Activated CD8-positive, alpha-beta T cell treated with anti-CD3 and anti-CD28 coated beads for 36 hours (primary cell): ENCODE results near the gene MORC4. TPM values are rescaled to one million over a fixed set of nuclear protein-coding genes. Genes with fewer than 3 reads are reported as not detected.

ENCODE experiments used
- ATAC-seq: fragments of 200-7000 bp; cut with Tn5 transposase; one replicate; pipeline ENCODE4 v1.10.0; 2021; ENCODE audit warnings: mild to moderate bottlenecking, moderate library complexity
- CTCF ChIA-PET: fragments of 350-600 bp; sonication (Branson Sonifier 250); formaldehyde crosslinking; loops from one replicate; lab custom pipeline; 2021; ENCODE audit warnings: antibody characterized with exemption; lab: Charles Lee
- POLR2A ChIA-PET: fragments of 350-600 bp; sonication (Branson Sonifier 250); formaldehyde crosslinking; loops from one replicate; lab custom pipeline; 2021; ENCODE audit warnings: antibody characterized with exemption; lab: Charles Lee
- DNase-seq: peaks from one replicate; pipeline ENCODE4 v3.0.0-alpha.2; 2020
- H3K27ac Mint-ChIP-seq: one replicate; pipeline ENCODE4 v1.8.0; 2021; ENCODE audit warnings: mild to moderate bottlenecking, mixed read lengths
- H3K27me3 Mint-ChIP-seq: one replicate; pipeline ENCODE4 v1.8.0; 2021; ENCODE audit warnings: mixed read lengths
- H3K36me3 Mint-ChIP-seq: one replicate; pipeline ENCODE4 v1.8.0; 2021; ENCODE audit warnings: low read depth, mixed read lengths
- H3K4me1 Mint-ChIP-seq: one replicate; pipeline ENCODE4 v1.8.0; 2021; ENCODE audit warnings: low read depth, mixed read lengths
- H3K4me3 Mint-ChIP-seq: one replicate; pipeline ENCODE4 v1.8.0; 2021; ENCODE audit warnings: mild to moderate bottlenecking, moderate library complexity, mixed read lengths
- H3K9me3 Mint-ChIP-seq: one replicate; pipeline ENCODE4 v1.8.0; 2021; ENCODE audit warnings: mixed read lengths
- intact Hi-C: fragments of 100-400 bp; cut with micrococcal nuclease; formaldehyde crosslinking; loops from one replicate; pipeline ENCODE4 v1.10.0; 2022
- total RNA-seq, 2 experiments: library from RNA; stranded (reverse); gene quantifications; one replicate each; pipeline ENCODE4 v1.2.3, GENCODE V29; 2021
- TF ChIP-seq, protein P1 (sequence below): fragments of 200-600 bp; IDR thresholded peaks from one replicate; pipeline ENCODE4 v1.8.0; 2022; ENCODE audit warnings: antibody characterized with exemption, mild to moderate bottlenecking

Gene MORC4
- total RNA-seq, 2 experiments from 2014 or later, result 7.8 to 8.2 TPM

- intact Hi-C loops, result loop anchor here (5.0 to 10.0 kb wide), 2 partner anchors 55 to 528 kb away; no protein-coding TSS in a partner anchor
- TF ChIP-seq, protein P1, sequence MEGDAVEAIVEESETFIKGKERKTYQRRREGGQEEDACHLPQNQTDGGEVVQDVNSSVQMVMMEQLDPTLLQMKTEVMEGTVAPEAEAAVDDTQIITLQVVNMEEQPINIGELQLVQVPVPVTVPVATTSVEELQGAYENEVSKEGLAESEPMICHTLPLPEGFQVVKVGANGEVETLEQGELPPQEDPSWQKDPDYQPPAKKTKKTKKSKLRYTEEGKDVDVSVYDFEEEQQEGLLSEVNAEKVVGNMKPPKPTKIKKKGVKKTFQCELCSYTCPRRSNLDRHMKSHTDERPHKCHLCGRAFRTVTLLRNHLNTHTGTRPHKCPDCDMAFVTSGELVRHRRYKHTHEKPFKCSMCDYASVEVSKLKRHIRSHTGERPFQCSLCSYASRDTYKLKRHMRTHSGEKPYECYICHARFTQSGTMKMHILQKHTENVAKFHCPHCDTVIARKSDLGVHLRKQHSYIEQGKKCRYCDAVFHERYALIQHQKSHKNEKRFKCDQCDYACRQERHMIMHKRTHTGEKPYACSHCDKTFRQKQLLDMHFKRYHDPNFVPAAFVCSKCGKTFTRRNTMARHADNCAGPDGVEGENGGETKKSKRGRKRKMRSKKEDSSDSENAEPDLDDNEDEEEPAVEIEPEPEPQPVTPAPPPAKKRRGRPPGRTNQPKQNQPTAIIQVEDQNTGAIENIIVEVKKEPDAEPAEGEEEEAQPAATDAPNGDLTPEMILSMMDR, result no peak
- CTCF ChIA-PET, result interaction anchor here (0.9 to 1.9 kb wide), 2 partner anchors 25 to 122 kb away, joined by 3 to 7 read pairs; no protein-coding TSS in a partner anchor
- no peak for ATAC-seq
- DNase-seq, result no peak
- H3K4me3 Mint-ChIP-seq, result no peak overlapping the region
- no peak overlapping the region for H3K27ac Mint-ChIP-seq
- H3K4me1 Mint-ChIP-seq, result no peaks in the 10 kb centered on the region
- H3K27me3 Mint-ChIP-seq, result no peaks in the 10 kb centered on the region
- POLR2A ChIA-PET, result interaction anchor here (0.7 kb wide), 1 partner anchor 431 kb away, joined by 3 read pairs; no protein-coding TSS in a partner anchor
- no peaks in the 10 kb centered on the region for H3K36me3 Mint-ChIP-seq
- H3K9me3 Mint-ChIP-seq, result no peaks in the 10 kb centered on the region
Observed at GRCh38 chrX:106897259-106897658, 102.8 kb downstream of the MORC4 start.

DNA sequence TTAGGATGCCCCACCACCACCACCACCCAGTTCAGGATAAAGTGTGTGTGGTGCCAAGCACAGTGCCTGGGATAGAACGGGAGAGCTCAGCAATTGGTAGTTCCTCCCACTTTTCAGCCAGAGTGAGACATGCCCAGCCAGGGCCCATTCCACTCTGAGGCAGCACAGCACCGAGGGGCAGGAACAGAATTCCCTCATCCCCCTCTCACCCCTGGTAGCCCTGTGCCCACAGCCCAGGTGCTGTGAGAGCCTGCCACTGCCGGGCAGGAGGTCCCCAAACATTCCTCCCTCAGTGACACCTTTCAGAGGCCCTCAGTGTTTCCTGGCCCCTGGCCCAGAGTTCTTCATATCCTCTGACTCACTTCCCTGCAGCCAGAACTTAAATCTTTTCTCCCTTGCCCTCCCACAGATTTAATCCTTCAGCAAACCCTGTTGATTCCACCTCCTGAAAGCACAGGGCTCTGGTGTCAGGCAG is 105.0 kb downstream of the MORC4 start:
- TF ChIP-seq, protein P1, result no peak
- no peak for DNase-seq
- POLR2A ChIA-PET, result no interaction called here
- H3K4me1 Mint-ChIP-seq, result no peaks in the 10 kb centered on the region
- peaks cover 3% of the 10 kb centered on the region for H3K27me3 Mint-ChIP-seq
- CTCF ChIA-PET, result interaction anchor here (1.0 to 2.2 kb wide), 8 partner anchors 10 to 533 kb away, joined by 4 to 22 read pairs (median 4); partner anchors contain the start of gene RIPPLY1
- no peaks in the 10 kb centered on the region for H3K9me3 Mint-ChIP-seq
- intact Hi-C loops, result loop anchor here (5.0 to 10.0 kb wide), 2 partner anchors 57 to 530 kb away; no protein-coding TSS in a partner anchor
- H3K36me3 Mint-ChIP-seq, result no peaks in the 10 kb centered on the region
- ATAC-seq, result no peak
- H3K27ac Mint-ChIP-seq, result no peak overlapping the region
- no peak overlapping the region for H3K4me3 Mint-ChIP-seq

DNA sequence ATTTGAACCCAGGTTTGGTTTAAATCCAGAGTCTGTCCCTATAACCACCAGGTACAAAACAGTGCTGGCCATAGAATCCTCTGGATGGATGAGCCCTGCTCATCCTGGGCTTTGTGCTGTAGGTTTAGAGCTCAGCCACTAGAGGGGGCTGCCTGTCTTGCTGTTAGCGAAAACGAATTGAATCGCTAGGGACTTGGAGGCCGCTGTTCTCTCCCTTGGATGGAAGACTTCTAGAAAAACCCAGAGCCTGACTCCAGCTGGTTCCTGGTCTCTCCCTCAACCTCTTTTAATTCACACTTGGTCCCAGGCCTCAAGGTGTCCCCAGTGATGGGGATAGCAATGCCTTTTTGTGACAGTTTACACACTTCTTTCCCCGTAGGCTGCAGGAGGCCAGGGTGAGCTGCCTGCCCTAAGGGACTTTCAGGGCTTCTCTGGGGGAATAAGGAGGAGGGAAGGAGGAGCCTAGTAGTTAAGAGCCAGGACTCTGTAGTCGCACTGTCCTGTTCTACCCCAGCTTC is 105.6 kb downstream of the MORC4 start:
- Mint-ChIP-seq H3K27ac (no peak overlapping the region), H3K4me1 (no peaks in the 10 kb centered on the region), H3K9me3 (no peaks in the 10 kb centered on the region), H3K36me3 (no peaks in the 10 kb centered on the region), H3K27me3 (peaks cover 3% of the 10 kb centered on the region), H3K4me3 (no peak overlapping the region)
- ChIA-PET POLR2A (no interaction called here), CTCF (interaction anchor here (0.8 to 2.2 kb wide), 10 partner anchors 10 to 534 kb away, joined by 3 to 22 read pairs (median 4); partner anchors contain the start of gene RIPPLY1)
- intact Hi-C loops, result loop anchor here (10.0 kb wide), 1 partner anchor 530 kb away; no protein-coding TSS in a partner anchor
- ATAC-seq (peak; percentile 78), DNase-seq (peak; percentile 44)
- TF ChIP-seq, protein P1, result peak; percentile 59

DNA sequence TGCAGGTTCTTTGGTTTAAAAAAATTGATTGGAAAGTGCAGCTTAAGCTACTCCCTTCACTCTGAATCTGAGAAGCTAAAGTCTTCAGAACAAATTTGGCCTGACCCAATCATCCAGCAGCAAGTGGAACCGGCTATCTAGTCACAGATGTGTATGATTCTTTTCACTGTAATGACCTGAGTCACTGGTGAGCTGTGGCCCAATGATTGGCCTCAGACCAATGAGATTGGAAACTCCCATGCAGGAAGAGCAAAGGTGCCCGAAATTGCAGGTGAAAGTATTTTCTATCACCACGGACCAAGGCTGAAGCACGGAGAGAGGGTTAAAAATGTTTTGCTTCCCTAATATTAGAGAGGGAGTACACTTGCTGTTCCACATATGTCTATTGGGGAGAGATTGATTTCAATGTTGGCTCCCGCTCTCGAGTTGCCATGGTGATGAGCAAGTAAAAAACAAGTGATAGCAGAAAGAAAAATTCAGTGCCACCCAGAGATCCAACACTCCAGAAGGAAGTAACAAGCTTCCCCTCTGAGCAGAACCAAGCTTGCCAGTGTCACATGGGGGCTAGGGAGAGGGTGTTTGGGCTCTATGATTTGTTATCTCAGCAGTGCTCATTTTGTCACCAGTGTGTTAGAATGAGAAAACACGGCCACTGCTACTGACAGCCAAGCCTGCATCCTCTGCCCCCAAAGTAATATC is 108.1 kb downstream of the MORC4 start:
- intact Hi-C loops, result loop anchor here (10.0 kb wide), 1 partner anchor 533 kb away; no protein-coding TSS in a partner anchor
- POLR2A ChIA-PET, result no interaction called here

More for the DNA sequence above, 108.1 kb downstream of the MORC4 start:
- no peaks in the 10 kb centered on the region for H3K4me1 Mint-ChIP-seq
- no peak overlapping the region for H3K4me3 Mint-ChIP-seq
- no peak overlapping the region for H3K27ac Mint-ChIP-seq
- H3K9me3 Mint-ChIP-seq, result no peaks in the 10 kb centered on the region
- no peak for ATAC-seq
- DNase-seq, result no peak
- H3K27me3 Mint-ChIP-seq, result peaks cover 4% of the 10 kb centered on the region
- TF ChIP-seq, protein P1, result no peak
- CTCF ChIA-PET, result interaction anchor here (1.1 kb wide), 1 partner anchor 60 kb away, joined by 3 read pairs; no protein-coding TSS in a partner anchor
- no peaks in the 10 kb centered on the region for H3K36me3 Mint-ChIP-seq

Other genes with a start within 250 kb of the MORC4 start
- under 1 TPM; 0.40 to 0.47 TPM for gene TBC1D8B, start 197.5 kb downstream of the MORC4 start, total RNA-seq
- gene RIPPLY1, start 96.9 kb downstream of the MORC4 start, total RNA-seq, result not detected
- not detected for gene CLDN2, start 79.8 kb downstream of the MORC4 start, total RNA-seq
- gene RBM41, start 118.6 kb upstream of the MORC4 start, total RNA-seq, result 10 to 100 TPM; 12.9 to 13.7 TPM
- 1 to 10 TPM; 1.9 to 3.7 TPM for gene NUP62CL, start 206.2 kb upstream of the MORC4 start, total RNA-seq
- not detected for gene DNAAF6, start 206.4 kb upstream of the MORC4 start, total RNA-seq